ENCODE data around the gene PTPN2.

DNA sequence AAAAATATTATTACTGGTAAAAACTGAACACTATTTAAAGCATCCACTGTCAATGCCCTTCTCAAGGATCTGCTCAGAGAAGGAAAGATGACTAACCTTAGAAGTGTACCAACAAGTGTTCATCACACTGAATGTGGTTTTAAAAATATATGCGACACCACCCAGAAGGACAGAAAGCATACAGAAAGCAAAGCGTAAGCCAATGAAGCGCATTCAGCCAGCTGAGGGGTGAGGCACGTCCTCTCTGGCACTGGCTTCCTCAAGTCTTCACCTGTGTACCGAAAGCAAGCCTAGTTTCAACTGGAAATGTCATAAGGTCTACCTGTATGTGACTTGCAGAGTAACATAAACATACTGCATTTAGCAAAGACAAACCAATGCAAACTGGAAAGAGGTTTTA is 92.4 kb downstream of the PTPN2 start:
- TF ChIP-seq, protein P1, sequence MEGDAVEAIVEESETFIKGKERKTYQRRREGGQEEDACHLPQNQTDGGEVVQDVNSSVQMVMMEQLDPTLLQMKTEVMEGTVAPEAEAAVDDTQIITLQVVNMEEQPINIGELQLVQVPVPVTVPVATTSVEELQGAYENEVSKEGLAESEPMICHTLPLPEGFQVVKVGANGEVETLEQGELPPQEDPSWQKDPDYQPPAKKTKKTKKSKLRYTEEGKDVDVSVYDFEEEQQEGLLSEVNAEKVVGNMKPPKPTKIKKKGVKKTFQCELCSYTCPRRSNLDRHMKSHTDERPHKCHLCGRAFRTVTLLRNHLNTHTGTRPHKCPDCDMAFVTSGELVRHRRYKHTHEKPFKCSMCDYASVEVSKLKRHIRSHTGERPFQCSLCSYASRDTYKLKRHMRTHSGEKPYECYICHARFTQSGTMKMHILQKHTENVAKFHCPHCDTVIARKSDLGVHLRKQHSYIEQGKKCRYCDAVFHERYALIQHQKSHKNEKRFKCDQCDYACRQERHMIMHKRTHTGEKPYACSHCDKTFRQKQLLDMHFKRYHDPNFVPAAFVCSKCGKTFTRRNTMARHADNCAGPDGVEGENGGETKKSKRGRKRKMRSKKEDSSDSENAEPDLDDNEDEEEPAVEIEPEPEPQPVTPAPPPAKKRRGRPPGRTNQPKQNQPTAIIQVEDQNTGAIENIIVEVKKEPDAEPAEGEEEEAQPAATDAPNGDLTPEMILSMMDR (IDR thresholded peaks at IDR 0.05; ENCODE audit: insufficient read depth, low read length): no peak
- no peak for TF ChIP-seq GABPA (IDR thresholded peaks at IDR 0.05; ENCODE audit: low read depth)
- TF ChIP-seq, protein P2, sequence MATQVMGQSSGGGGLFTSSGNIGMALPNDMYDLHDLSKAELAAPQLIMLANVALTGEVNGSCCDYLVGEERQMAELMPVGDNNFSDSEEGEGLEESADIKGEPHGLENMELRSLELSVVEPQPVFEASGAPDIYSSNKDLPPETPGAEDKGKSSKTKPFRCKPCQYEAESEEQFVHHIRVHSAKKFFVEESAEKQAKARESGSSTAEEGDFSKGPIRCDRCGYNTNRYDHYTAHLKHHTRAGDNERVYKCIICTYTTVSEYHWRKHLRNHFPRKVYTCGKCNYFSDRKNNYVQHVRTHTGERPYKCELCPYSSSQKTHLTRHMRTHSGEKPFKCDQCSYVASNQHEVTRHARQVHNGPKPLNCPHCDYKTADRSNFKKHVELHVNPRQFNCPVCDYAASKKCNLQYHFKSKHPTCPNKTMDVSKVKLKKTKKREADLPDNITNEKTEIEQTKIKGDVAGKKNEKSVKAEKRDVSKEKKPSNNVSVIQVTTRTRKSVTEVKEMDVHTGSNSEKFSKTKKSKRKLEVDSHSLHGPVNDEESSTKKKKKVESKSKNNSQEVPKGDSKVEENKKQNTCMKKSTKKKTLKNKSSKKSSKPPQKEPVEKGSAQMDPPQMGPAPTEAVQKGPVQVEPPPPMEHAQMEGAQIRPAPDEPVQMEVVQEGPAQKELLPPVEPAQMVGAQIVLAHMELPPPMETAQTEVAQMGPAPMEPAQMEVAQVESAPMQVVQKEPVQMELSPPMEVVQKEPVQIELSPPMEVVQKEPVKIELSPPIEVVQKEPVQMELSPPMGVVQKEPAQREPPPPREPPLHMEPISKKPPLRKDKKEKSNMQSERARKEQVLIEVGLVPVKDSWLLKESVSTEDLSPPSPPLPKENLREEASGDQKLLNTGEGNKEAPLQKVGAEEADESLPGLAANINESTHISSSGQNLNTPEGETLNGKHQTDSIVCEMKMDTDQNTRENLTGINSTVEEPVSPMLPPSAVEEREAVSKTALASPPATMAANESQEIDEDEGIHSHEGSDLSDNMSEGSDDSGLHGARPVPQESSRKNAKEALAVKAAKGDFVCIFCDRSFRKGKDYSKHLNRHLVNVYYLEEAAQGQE (IDR thresholded peaks at IDR 0.05; ENCODE audit: insufficient replicate concordance, low read depth): no peak
- no peak for TF ChIP-seq POLR2AphosphoS5 (IDR thresholded peaks at IDR 0.05; ENCODE audit: low read depth)
- no peak for TF ChIP-seq SPI1 (IDR thresholded peaks at IDR 0.05; ENCODE audit: borderline replicate concordance, low read depth)
